GM12891 (cell line): ENCODE measurements around the gene SELENOT.

Experiments
- DNase-seq: peaks from one replicate; pipeline ENCODE4 v3.0.0; 2011; ENCODE audit warnings: low spot score; ENCODE audit not compliant: insufficient read length
- FAIRE-seq: peaks from 2 replicates; lab custom pipeline; 2011; peaks lifted over from hg19 to GRCh38; lab: Jason Lieb, UNC
- PAX5 ChIP-seq: IDR thresholded peaks from 2 replicates; pipeline ENCODE4 v1.6.1; 2011; ENCODE audit warnings: low read length, moderate library complexity, mild to moderate bottlenecking; ENCODE audit not compliant: insufficient read depth, severe bottlenecking
- POLR2A ChIP-seq: IDR thresholded peaks from 2 replicates; pipeline ENCODE4 v1.6.1; 2011; ENCODE audit warnings: low read depth, low read length, control low read depth
- POLR2AphosphoS5 ChIP-seq: IDR thresholded peaks from 2 replicates; pipeline ENCODE4 v1.6.1; 2011; ENCODE audit warnings: low read depth, low read length, control low read depth
- POU2F2 ChIP-seq: IDR thresholded peaks from 2 replicates; pipeline ENCODE4 v1.6.1; 2011; ENCODE audit warnings: low read depth, mild to moderate bottlenecking, control low read depth, low read length, moderate library complexity
- SPI1 ChIP-seq: IDR thresholded peaks from 2 replicates; pipeline ENCODE4 v1.6.1; 2011; ENCODE audit warnings: low read depth, low read length, control low read depth
- TAF1 ChIP-seq: IDR thresholded peaks from 2 replicates; pipeline ENCODE4 v1.6.1; 2011; ENCODE audit warnings: low read depth, low read length, control low read depth

The SELENOT gene

GRCh38 chr3:150653110-150653561, 50.0 kb downstream of the SELENOT start:
- DNase-seq (no peak), FAIRE-seq (peak; percentile 90)
- TF ChIP-seq SPI1 (0 out of 2 replicates have a peak, but pooled peaks have one; percentile 6), PAX5 (no peak)

- TF ChIP-seq POLR2A (no peak), POU2F2 (no peak), PAX5 (no peak), TAF1 (no peak), SPI1 (no peak), POLR2AphosphoS5 (no peak)
- FAIRE-seq (no peak), DNase-seq (no peak)
Observed at GRCh38 chr3:150656316-150656715, 53.2 kb downstream of the SELENOT start.

- DNase-seq (no peak), FAIRE-seq (no peak)
- TF ChIP-seq TAF1 (no peak), PAX5 (no peak), POLR2AphosphoS5 (no peak), POU2F2 (no peak), POLR2A (no peak), SPI1 (no peak)
Observed at GRCh38 chr3:150662410-150663200, 59.5 kb downstream of the SELENOT start.

- TF ChIP-seq SPI1 = no peak
- no peak for TF ChIP-seq TAF1
- TF ChIP-seq PAX5 = no peak
- no peak for TF ChIP-seq POLR2AphosphoS5
- TF ChIP-seq POU2F2 = no peak
- TF ChIP-seq POLR2A = no peak
- no peak for DNase-seq
- no peak for FAIRE-seq
Observed at GRCh38 chr3:150663461-150663860, 60.3 kb downstream of the SELENOT start.

GRCh38 chr3:150666167-150666566, 63.0 kb downstream of the SELENOT start:
- no peak for TF ChIP-seq PAX5
- TF ChIP-seq POU2F2 = no peak
- no peak for TF ChIP-seq TAF1
- TF ChIP-seq POLR2A = no peak
- no peak for TF ChIP-seq SPI1
- DNase-seq (no peak), FAIRE-seq (no peak)

GRCh38 chr3:150673966-150674365, 70.8 kb downstream of the SELENOT start:
- no peak for DNase-seq
- TF ChIP-seq POLR2A (no peak), PAX5 (no peak), POLR2AphosphoS5 (no peak), POU2F2 (no peak), SPI1 (no peak), TAF1 (no peak)
- FAIRE-seq = no peak

GRCh38 chr3:150675587-150675986, 72.5 kb downstream of the SELENOT start:
- FAIRE-seq (no peak), DNase-seq (no peak)
- TF ChIP-seq POLR2AphosphoS5 (no peak), PAX5 (no peak), POLR2A (no peak)
